TTC549 (cell line): ENCODE results near the gene KREMEN1.

Experiments
- FAIRE-seq: peaks from 2 replicates; lab custom pipeline; 2012; peaks lifted over from hg19 to GRCh38; lab: Jason Lieb, UNC

KREMEN1 gene

DNA sequence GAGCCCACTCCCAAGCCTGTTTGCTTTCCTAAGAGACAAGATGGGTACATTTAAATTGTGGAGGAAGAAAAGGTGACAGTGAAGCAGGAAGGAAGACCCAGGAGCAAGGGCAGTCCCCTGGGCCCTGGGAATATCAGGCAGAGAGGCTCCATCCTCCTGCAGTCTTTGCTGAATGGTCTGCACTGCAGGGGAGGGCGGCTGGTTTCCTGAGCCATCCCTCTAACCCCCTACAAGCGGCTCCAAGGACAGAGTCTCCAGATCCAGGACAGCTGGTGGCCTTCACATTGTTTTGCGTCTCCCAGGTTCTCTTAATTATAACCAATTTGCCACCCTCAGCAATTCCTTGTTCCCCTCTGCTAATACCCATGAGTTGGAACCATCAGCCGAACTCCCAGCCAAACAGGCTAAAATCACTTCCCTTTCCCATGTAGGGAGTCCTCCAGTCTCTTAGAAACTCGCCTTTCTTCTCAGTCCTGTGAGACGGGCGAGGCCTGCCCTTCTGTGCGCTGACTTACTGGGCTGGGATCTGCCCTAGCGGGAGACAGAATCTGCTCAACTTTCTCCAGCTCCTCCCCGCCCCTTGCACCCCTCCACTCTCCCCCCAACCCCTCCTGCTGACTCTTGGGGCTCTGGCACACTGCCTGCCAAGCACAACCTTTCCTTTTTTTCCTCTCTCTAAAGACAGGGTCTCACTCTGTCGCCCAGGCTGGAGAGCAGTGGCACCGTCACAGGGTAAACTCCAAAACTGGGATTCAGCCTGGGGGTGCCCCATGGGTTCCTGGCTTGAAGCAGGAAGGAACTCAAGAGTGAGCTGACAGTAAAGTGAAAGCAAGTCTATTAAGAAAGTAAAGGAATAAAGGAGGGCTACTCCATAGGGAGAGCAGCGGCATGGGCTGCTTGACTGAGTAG is 79.5 kb downstream of the KREMEN1 start:
- no peak for FAIRE-seq

GRCh38 chr22:29152954-29153719 is 80.3 kb downstream of the KREMEN1 start:
- FAIRE-seq, result no peak

GRCh38 chr22:29154364-29155048 is 81.7 kb downstream of the KREMEN1 start:
- no peak for FAIRE-seq

- FAIRE-seq, result no peak
Measured at GRCh38 chr22:29155966-29156365, 83.1 kb downstream of the KREMEN1 start.

DNA sequence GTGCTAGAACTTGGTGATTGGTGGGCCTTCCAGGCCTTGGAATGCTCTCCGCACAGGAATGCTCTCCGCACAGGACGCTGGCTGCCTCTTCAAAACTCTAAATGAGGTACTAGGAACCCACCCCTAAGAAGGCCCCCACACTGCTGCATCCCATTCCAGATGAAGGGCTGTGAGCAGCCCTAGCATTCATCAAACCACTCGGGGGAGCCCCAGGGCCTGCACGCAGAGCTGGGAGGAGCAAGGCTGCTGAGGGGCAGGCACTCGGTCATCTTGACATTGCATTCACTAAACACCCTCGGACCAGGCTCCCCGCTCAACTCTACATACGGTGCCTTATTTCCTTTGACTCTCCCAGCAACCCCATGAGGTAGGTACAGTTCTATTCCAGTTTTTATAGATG is 83.7 kb downstream of the KREMEN1 start:
- FAIRE-seq, result no peak

DNA sequence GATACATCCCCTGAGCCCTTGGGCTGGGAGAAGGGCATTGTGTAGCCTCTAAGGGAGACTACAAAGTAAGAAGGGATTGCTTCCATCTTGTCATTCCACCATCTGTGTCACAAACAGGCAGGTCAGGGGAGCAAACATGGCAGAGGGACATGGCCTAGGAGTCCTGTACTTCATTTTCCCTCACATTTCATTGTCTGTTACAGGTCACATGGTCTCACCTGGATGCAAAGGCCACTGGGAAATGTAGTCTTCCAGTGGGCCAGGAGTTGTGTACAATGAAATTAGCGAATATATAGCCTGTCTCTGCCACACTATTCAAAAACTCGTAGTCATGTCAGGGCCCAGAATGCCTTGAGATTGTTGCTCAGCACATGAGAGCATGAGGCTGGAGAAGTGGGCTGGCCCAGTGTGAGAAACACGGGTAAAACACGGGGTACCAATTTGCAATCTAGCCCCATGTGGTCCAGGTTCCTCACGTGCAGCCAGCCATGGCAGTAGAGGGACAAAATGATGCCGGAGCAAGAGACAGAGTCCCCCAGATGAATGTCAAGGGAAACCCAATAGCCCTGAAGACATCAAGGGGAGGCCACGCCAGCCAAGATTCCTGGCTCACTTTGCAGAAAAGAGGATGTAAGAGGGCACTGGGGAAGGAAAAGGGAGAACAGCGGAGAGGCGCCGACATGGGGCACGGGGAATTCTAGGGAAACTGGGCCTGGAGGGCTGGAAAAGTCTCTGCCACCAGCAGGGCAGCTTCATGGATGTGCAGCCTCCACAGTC is 85.1 kb downstream of the KREMEN1 start:
- FAIRE-seq, result no peak

GRCh38 chr22:29158546-29158945 is 85.7 kb downstream of the KREMEN1 start:
- FAIRE-seq, result no peak

DNA sequence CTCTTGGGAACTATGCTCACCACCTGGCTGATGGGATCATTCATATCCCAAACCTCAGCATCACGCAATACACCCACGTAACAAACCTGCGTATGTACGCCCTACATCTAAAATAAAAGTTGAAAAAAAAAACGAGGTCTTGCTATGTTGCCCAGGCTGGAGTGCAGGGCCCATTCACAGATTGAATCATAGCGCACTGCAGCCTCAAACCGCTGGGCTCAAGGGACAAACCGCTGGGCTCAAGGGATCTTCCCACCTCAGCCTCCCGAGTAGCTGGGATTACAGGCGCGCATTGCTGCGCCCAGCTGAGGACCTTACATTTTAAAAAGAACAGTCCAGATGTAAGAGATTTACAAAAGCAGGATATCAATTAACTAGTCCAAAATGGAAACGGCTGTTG is 91.0 kb downstream of the KREMEN1 start:
- no peak for FAIRE-seq

DNA sequence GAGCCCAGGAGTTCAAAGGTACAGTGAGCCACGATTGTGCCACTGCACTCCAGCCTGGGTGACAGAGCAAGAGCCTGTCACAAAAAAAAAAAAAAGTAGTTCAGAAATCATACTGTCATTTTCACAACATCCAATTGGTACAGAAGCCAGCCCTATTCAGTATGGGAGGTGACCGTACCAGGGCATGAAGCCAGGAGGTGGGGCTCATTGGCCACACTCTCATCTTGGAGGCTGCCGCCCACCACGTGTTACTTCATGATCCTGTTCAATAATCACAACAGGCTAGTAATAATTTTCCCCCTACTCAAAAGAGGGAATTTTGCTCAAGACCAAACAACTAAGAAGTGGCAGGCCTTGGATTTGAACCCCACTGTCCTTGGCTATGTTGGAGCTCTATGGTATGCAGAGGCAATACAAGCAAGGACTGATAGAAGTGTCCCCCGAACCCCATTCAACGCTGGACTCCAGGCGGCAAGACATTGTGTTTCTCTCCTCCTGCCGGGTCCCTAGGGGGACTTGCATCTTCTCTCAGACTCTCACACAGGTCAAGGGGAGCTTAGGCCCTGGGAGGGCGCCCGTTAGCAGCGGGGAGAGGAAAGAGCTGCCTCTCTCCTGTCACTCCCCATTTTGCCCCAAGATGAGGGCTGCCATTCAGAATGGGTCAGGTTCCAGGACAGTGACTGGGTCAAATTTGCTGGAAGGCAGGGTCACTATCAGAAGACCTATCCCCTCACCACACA is 92.7 kb downstream of the KREMEN1 start:
- FAIRE-seq, result no peak

- FAIRE-seq, result no peak
Measured at GRCh38 chr22:29166180-29166579, 93.3 kb downstream of the KREMEN1 start.

DNA sequence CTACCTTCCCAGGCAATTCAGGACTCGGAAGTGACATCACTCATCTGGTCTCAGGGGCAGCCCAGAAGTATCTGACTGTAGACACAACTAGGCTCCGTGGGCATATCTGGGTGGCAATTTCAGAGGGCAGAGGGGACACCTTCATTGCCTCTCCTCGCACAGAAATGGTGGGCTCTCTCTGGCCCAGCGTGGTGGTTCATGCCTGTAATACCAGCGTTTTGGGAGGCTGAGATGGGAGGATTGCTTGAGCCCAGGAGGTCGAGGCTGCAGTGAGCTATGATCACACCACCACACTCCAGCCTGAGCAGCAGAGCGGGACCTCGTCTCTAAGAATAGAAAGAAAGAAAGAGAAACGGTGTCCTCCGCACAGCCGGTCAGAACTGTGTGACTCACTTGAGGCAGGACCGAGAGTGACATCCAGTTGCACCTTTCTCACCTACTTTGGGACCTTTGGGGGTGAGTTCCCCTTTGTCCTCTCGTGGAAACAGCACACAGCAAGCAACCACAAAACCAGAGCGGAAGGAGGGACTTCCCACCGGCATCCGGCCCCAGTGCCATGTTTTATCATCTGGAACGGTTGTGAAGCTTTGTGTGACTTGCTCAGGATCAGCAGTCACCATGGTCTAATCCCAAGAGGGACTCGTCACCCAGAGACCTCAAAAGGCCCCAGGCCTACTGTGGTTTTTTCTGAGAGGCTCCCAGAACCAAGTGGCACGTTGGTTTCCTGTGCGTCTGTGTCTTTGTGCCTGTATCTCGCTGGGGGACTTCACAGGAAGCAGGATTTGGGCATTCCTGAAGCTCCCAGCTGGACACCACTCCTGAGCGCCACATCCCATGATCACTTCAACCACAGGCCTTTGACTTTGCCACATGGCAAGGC is 94.4 kb downstream of the KREMEN1 start:
- FAIRE-seq, result no peak

DNA sequence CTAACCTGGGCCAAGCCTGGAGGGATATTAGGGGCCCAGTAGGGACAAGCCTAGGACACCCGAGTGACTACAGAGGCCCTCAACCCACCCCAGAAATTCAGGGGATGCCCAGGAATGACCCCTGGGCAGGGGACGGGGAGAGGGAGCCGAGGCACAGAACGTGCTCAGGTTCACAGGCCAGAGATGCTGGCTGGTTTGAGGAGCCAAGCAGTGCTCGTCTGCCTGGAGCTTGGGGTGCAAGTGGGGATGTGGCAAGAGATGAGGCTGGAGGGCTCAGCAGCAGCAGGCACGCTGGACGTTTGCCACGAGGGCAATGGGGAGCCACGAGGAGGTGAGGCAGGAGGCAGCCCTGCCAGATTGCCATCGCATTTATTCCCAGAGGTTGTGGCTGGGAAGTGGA is 98.9 kb downstream of the KREMEN1 start:
- FAIRE-seq, result no peak

DNA sequence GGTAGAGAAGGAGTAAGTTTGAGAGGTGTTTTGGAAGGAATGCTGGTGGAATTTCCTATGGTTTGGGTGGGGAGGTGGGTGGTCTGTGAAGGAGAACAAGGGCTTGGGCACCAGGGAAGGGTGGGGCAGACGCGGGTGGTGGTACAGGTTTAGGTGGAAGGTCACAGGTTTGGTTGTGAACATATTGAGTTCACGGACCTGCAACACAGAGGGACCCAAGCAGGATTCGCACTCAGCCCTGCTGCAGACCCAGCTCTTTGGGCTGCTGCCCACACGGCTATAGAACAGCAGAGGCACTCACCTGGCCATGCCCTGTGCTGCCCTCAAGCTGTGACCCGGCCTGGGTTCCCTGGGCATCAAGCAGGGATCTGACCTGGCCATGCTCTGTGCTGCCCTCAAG is 99.4 kb downstream of the KREMEN1 start:
- FAIRE-seq, result no peak

- FAIRE-seq, result no peak
Measured at GRCh38 chr22:29175312-29175835, 102.5 kb downstream of the KREMEN1 start.

- FAIRE-seq, result no peak
Measured at GRCh38 chr22:29183971-29184848, 111.4 kb downstream of the KREMEN1 start.

DNA sequence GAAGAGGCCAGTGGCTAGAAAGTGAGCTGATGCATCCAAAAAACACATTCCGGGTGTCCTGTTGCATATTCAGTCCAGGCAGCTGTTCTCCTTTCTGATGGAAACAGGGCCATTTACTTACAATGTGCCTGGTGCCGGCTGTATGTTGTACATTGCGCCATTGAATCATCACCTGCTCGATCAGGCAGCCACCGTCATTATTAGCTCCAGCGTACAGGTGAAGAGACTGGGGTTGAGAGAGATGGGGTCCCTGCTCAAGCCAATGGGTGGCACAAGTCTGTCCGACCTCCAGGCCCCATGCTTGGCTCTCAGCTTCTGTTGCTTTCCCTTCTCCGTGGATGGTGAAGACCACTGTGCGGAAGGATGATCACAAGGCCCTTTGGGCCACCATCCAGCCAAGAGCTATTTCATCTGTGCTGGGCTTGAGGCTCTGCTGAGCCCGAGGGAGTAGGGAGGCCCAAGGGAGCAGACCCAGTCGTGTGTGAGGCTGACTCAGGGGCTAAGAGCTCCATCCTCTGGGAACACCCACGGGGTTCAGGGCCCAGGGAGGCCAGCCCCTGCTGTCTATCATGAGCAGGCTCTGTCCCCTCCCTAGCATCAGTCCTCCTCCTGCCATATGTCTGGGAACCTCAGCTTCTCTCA is 112.1 kb downstream of the KREMEN1 start:
- no peak for FAIRE-seq

GRCh38 chr22:29186302-29186701 is 113.5 kb downstream of the KREMEN1 start:
- no peak for FAIRE-seq

GRCh38 chr22:29187831-29188230 is 115.0 kb downstream of the KREMEN1 start:
- no peak for FAIRE-seq

DNA sequence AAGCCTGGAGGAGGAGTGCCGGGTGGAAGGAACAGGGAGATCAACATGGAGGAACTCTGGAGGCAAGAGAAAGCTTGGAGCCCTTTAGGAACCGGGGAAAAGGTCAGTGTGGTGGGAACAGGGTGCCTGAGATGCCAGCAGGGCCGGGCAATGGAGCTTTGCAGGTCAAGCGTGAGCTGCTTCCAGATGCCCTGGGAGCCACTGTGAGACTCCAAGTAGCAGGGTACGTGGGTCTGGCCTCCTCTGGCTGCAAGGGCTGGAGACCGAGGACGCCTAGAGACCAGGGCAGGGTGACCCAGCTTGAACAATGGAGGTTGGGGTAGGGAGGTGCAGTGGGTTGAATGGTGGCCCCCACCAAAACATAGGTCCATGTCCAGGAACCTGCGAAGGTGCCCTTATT is 117.2 kb downstream of the KREMEN1 start:
- no peak for FAIRE-seq
